Left lung (tissue), 10 donors: ENCODE results near the gene TMC1. TPM values are rescaled to one million over a fixed set of nuclear protein-coding genes. Genes with fewer than 3 reads are reported as not detected.
"Not testable (repeated sequence)": the region's sequence is repeated elsewhere in the genome, so short reads cannot be mapped to it uniquely, and the experiment has no call there.

Experiments
- ATAC-seq: fragments of 200-7000 bp; cut with Tn5 transposase; one replicate; pipeline ENCODE4 v1.9.1; 2020; ENCODE audit warnings: moderate library complexity
- DNase-seq, 4 donors: peaks; one replicate each; pipeline ENCODE4 v3.0.0-alpha.2; 2013 to 2020
- H3K27ac ChIP-seq, 2 donors: fragments of 200-600 bp; sonication (generic) in 1 of 2; one replicate each; pipeline versions ENCODE4 v1.5.0 to v1.8.0; 2020 to 2021
- H3K27me3 ChIP-seq, 2 donors: fragments of 200-600 bp; sonication (generic) in 1 of 2; one replicate each; pipeline versions ENCODE4 v1.5.0 to v1.8.0; 2020 to 2021
- H3K36me3 ChIP-seq, 2 donors: fragments of 200-600 bp; sonication (generic) in 1 of 2; one replicate each; pipeline versions ENCODE4 v1.5.0 to v1.8.0; 2020 to 2021
- H3K4me1 ChIP-seq, 2 donors: fragments of 200-600 bp; one replicate each; pipeline ENCODE4 v1.8.0; 2021
- H3K4me3 ChIP-seq, 2 donors: fragments of 200-600 bp; sonication (generic) in 1 of 2; one replicate each; pipeline versions ENCODE4 v1.5.0 to v1.8.0; 2020 to 2021; ENCODE audit warnings: mild to moderate bottlenecking in 1 of 2
- H3K9me3 ChIP-seq, 2 donors: fragments of 200-600 bp; sonication (generic) in 1 of 2; one replicate each; pipeline versions ENCODE4 v1.5.0 to v1.8.0; 2020 to 2021
- intact Hi-C, 2 donors: fragments of 100-400 bp; cut with DNase I; formaldehyde crosslinking; loops; one replicate each; pipeline versions ENCODE4 v1.11.2 to v1.14.2; 2022
- polyA plus RNA-seq, 6 donors: library from polyadenylated mRNA; unstranded; fragments of 120-200 nt; gene quantifications; one replicate each; pipeline ENCODE4 v1.2.1, GENCODE V29; 2013; ENCODE audit not compliant: insufficient read length in 6 of 6
- total RNA-seq, 2 donors: library from RNA; stranded (reverse); fragmentation: NEBNext Ultra II Directional; extraction: Animal tissue kit (Norgen Biotek cat#: 25700); gene quantifications; one replicate each; pipeline ENCODE4 v1.2.1, GENCODE V29; 2021
- TF ChIP-seq, protein P1 (sequence below), 2 donors: fragments of 200-600 bp; sonication (generic) in 1 of 2; IDR thresholded peaks; one replicate each; pipeline versions ENCODE4 v1.5.0 to v1.8.0; 2021; ENCODE audit warnings: antibody characterized with exemption in 2 of 2
- donor health status: DM: no; HTN: yes; CAD: no.
- donor health status: DM: no; HTN: no; CAD: no.

Gene TMC1
- total and polyA plus RNA-seq, 8 donors, result 0.26 to 0.81 (median 0.55) TPM; not detected in 1

- no peak overlapping the region for H3K4me3 ChIP-seq
- DNase-seq (no peak), ATAC-seq (peak; percentile 93)
- H3K27me3 ChIP-seq, result no peaks in the 10 kb centered on the region
- TF ChIP-seq, protein P1, sequence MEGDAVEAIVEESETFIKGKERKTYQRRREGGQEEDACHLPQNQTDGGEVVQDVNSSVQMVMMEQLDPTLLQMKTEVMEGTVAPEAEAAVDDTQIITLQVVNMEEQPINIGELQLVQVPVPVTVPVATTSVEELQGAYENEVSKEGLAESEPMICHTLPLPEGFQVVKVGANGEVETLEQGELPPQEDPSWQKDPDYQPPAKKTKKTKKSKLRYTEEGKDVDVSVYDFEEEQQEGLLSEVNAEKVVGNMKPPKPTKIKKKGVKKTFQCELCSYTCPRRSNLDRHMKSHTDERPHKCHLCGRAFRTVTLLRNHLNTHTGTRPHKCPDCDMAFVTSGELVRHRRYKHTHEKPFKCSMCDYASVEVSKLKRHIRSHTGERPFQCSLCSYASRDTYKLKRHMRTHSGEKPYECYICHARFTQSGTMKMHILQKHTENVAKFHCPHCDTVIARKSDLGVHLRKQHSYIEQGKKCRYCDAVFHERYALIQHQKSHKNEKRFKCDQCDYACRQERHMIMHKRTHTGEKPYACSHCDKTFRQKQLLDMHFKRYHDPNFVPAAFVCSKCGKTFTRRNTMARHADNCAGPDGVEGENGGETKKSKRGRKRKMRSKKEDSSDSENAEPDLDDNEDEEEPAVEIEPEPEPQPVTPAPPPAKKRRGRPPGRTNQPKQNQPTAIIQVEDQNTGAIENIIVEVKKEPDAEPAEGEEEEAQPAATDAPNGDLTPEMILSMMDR (IDR thresholded peaks at IDR 0.05), result no peak
- H3K4me1 ChIP-seq, result peaks cover 3 to 16% of the 10 kb centered on the region in 2 donors
- no peaks in the 10 kb centered on the region for H3K36me3 ChIP-seq
- H3K9me3 ChIP-seq, result no peaks in the 10 kb centered on the region
- peak overlapping the region; percentile 41 to 55 for H3K27ac ChIP-seq
- intact Hi-C loops, result no loop called here
Observed at GRCh38 chr9:72477930-72478518, 43.4 kb upstream of the TMC1 start.

- Histone ChIP-seq H3K27me3 (no peaks in the 10 kb centered on the region), H3K9me3 (no peaks in the 10 kb centered on the region), H3K36me3 (no peaks in the 10 kb centered on the region), H3K27ac (no peak overlapping the region), H3K4me3 (no peak overlapping the region), H3K4me1 (peaks cover 3 to 16% of the 10 kb centered on the region in 2 donors)
- intact Hi-C loops, result no loop called here
- TF ChIP-seq, protein P1 (IDR thresholded peaks at IDR 0.05), result no peak
- ATAC-seq, result no peak
- DNase-seq, result no peak
Observed at GRCh38 chr9:72478966-72479365, 42.4 kb upstream of the TMC1 start.

GRCh38 chr9:72480261-72480660 lies 41.1 kb upstream of the TMC1 start:
- H3K4me3 ChIP-seq, H3K27me3 ChIP-seq, DNase-seq, H3K9me3 ChIP-seq, H3K36me3 ChIP-seq, intact Hi-C loops, ATAC-seq, H3K27ac ChIP-seq: not testable (repeated sequence)
- peaks cover 3 to 16% of the 10 kb centered on the region in 2 donors for H3K4me1 ChIP-seq

DNA sequence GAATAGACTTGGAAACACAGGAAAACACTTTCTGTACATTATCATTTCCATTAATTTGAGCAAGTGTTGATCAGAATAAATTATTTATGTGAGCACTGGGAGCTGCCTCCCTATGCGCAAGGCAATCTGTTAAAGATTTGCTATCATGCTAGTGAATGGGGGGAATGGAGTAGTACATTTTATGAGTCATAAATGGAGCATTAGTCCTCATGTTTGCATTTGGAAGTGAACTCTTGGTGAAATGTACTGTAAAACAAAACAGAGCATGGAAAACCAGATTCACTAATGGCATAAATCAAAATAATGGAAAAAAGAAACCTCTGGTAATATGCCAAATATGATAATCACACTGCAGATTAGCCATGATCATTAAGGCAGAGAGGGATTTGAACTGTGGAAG lies 40.5 kb upstream of the TMC1 start:
- no peak for ATAC-seq
- intact Hi-C loops, result no loop called here

GRCh38 chr9:72485821-72486593 lies 35.4 kb upstream of the TMC1 start:
- Histone ChIP-seq H3K27me3 (no peaks in the 10 kb centered on the region), H3K9me3 (no peaks in the 10 kb centered on the region), H3K36me3 (no peaks in the 10 kb centered on the region), H3K4me3 (no peak overlapping the region), H3K4me1 (no peaks in the 10 kb centered on the region), H3K27ac (no peak overlapping the region)
- DNase-seq, result peak in 1 of 4 donors; percentile 25
- TF ChIP-seq, protein P1 (IDR thresholded peaks at IDR 0.05), result no peak
- intact Hi-C loops, result no loop called here
- ATAC-seq, result no peak

More for the DNA sequence above, 40.5 kb upstream of the TMC1 start:
- Histone ChIP-seq H3K4me1 (peaks cover 3 to 16% of the 10 kb centered on the region in 2 donors), H3K36me3 (no peaks in the 10 kb centered on the region), H3K4me3 (no peak overlapping the region), H3K9me3 (no peaks in the 10 kb centered on the region), H3K27ac (no peak overlapping the region), H3K27me3 (no peaks in the 10 kb centered on the region)
- TF ChIP-seq, protein P1 (IDR thresholded peaks at IDR 0.05), result no peak
- no peak for DNase-seq
